Activated CD4-positive, alpha-beta T cell treated with anti-CD3 and anti-CD28 coated beads, Interleukin-2, amount 50 U/mL, for 4 hours (primary cell): ENCODE measurements around the gene STK4.
"Not testable (repeated sequence)": the region's sequence is repeated elsewhere in the genome, so short reads cannot be mapped to it uniquely, and the experiment has no call there.

Experiments
- DNase-seq, 2 experiments: peaks; one replicate each; pipeline ENCODE4 v3.0.0-alpha.2; 2020

The STK4 gene

DNA sequence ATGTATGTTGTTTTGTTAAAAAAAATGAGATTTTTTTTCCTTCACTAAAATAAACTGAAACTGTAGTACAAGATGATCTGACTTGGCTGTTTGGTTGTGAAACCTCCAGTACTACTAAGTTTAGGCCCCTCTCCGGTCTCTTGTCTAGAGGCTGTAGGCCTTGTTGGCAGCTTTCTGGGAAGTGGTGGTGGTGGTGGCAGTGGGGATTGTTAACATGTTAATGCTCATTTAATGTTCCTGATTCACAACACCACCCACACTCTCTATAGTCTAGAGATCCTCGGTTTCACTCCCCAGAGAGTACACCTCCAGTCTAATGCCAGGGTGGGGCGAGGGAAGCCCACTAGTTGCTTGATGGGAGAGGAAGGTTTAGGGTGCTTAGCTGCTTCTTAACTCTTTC is 24.1 kb downstream of the STK4 start:
- peak in 1 of 2 experiments; percentile 22 for DNase-seq

DNA sequence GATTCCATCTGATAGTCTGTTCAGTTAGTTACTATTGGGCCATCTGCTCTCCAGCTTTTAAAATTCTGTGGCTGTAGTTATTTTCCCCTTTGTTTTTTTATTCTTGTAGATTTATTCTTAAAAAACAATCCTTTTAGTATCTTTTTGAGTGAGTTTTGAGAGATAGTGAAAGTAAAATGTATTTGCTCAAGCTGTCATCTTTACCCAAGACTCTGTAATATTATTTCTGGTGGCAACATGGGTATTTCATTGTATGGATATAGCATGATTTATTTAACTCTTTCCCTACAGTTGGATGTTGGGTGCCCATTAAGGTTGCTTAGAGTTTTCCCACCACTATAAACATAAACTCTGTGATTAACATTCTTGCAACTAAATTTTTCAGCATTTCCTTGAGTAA is 24.6 kb downstream of the STK4 start:
- no peak for DNase-seq

DNA sequence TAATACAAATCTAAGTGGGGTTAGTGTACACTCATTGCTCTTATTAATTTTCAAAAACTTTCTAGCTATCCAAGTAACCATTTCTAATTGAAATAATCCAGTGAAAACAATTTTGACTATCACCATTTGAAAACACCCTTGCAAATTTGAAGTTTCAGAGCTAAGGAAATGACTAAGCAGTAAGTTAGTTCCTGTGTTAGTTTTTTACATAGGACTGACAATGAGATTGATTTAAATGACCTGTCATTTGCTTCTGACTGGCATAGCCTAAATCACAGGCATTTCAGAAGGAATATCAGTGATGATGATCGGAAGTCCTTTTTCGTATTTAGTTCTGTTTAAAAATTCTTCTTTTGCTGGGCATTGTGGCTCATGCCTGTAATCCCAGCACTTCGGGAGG is 27.0 kb downstream of the STK4 start:
- DNase-seq, result no peak

DNA sequence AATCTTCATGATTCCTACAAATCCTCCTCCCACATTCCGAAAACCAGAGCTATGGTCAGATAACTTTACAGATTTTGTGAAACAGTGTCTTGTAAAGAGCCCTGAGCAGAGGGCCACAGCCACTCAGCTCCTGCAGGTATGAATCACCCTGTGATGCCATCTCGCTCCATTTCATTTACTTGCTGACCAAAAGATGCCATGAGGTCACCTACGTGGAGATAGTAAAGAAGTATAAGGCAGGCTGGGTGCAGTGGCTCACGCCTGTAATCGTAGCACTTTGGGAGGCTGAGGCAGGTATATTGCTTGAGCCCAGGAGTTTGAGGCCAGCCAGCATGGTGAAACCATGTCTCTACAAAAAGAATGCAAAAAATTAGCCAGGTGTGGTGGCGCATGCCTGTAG is 30.9 kb downstream of the STK4 start:
- no peak for DNase-seq

DNA sequence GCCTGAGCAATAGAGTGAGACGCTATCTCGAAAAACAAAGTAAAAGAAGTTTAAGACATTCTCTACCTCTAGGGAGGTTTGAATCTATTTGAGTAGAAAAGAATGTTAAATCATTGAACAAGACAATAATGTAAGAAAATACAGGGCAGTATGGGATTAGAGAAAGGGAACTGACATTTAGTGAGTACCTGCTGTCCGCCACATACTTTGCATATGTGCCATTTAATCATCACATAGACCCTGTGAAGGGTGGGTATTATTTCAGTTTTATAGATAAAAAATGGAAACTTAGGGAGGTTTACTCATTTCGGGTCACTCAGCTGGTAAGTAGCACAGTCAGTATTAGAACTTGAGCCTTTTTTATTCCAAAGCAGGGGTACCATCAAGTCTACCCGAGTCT is 31.4 kb downstream of the STK4 start:
- DNase-seq, result no peak

DNA sequence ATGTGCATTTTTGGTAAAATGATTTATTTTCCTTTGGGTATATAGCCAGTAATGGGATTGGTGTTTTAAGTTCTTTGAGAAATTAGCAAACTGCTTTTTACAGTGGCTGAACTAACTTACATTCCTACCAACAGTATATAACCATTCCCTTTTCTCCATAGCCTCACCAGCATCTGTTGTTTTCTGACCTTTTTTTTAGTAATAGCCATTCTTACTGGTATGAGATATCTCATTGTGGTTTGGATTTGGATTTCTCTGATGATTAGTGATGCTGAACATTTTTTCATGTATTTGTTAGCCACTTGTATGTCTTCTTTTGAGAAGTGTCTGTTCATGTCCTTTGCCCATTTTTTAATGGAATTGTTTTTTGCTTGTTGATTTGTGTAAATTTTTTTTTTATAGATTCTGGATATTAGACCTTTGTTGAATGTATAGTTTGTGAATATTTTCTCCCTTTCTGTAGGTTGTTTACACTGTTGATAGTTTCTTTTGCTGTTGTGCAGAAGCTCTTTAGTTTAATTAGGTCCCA is 42.3 kb downstream of the STK4 start:
- DNase-seq, result no peak

DNA sequence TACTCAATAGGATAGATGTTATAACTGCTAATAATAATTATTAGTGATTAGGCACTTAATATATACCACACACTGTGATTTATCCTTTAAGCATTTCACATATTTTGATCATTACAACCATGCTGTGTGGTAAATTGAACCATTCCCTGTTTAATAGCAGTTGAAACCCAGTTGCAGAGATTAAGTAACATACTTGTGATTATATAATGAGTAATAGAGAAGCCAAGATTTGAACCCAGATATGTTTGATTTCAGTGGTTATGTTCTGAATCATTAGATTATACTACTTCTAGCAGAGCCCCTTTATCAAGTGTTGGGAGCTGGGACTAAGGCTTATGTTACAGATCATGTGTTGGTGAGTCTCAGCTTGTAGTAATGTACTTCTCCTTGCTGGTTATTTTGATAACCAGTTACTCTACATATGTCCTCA is 44.1 kb downstream of the STK4 start:
- no peak for DNase-seq

DNA sequence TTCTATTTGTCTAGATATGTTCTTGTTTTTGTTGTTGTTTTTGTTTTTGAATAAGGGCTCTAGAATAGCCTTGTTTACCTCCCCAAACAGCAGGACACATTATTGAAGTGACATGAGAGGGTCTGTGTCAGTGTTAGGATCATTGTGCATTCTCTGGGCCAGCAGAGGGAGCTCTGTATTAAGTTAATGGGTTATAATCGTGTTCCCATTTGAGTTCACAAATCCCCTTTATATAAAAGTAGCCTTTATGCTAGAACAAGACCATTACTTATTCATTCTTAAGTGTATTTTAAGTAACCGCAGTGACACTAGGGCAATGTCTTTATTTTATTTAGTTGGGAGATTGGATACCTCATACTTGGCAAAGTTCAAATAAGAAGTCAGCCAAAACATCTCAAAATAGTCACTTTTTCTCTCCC is 44.8 kb downstream of the STK4 start:
- peak; percentile 44 for DNase-seq

DNA sequence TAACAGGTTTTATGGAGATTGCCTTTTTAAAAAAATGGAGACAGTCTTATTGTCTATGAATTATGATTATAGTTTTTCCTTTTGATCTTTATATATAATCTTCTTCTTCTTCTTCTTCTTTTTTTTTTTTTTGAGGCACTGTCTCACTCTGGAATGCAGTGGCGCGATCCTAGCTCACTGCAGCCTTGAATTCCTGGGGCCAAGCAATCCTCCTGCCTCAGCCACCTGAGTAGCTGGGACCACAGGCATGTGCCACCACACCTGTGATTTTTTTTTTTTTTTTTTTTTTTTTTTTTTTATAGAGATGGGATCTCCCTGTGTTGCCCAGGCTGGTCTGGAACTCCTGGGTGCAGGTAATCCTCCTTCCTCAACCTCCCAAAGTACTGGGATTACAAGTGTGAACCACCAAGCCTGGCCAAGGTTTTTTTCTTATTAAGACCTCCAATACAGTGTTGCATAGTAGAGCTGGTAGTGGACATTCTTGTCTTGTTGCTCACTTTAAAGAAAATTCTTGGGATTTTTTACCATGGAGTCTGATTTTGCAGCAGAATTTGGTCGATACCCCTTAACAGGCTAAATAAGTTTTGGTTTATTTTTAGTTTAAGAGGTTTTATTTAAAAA is 46.5 kb downstream of the STK4 start:
- no peak for DNase-seq

DNA sequence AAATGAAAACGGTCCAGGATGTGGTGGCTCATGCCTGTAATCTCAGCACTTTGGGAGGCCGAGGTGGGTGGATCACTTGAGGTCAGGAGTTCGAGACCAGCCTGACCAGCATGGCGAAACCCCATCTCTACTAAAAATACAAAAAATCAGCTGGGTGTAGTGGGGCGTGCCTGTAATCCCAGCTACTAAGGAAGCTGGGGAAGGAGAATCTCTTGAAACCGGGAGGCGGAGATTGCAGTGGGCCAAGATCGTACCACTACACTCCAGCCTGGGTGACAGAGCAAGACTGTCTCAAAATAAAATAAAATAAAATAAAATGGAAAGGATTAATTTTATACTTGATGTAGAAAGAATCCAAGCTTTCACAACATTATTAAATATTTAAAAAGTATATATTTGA is 47.8 kb downstream of the STK4 start:
- DNase-seq, result not testable (repeated sequence)

DNA sequence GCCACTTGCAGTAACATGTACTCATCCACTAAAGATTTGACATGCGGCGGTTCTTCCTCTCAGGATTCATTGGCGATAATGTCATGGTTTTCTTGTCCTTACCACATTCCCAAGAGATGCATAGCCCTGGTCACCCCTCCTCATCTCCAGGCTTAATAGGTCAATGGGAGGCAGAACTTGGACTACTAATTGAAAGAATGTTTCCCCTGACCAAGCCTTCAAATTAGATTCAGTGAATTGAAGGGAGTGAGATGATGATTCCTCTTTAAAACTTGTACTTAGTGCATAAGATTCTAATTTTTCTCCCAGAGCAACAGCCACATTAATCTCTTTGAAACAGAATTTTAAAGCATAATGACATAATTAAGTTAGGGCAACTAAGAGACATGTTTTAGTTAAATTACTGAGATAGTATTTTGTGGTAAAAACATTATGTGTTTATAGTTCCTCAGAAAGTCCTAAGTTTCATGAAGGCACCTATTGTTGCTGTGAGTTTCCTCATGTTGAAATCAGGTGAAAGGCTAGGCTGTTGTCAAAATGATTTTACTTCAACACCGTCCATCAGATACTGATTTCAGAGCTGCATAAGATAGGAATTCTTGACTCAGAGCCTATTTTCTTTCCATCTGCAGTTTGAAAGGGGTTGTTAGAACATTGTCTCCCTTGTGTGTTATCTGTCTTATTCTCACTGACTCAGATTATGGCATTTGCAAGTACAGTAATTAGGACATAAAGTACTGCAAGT is 48.5 kb downstream of the STK4 start:
- no peak for DNase-seq

DNA sequence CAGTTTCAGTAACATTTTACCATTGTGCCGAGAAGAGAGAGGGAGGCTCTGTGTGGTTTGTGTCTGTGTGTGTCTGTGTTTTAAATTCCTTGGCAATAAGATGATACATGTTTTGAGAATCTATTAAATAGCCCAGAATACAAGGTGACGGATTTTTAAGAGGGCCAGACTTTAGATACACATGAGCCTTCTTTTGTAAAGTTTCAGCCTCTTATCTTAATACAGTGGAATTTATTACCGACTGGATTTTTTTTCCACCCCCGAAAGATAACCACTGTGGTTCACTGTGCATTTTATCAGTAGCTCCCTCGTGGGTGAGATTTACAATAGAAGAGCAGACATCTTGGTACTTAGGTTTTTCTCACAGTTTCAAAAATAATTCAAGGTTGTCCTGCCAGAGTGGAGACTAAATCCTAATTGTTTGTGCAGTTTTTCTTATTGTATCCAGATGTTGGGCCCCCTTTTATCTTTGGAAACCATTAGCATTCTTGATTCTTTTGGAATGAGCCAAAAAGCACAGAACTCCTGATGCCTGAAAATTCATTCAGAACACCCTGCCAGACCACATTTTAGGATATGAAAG is 49.9 kb downstream of the STK4 start:
- DNase-seq, result no peak

DNA sequence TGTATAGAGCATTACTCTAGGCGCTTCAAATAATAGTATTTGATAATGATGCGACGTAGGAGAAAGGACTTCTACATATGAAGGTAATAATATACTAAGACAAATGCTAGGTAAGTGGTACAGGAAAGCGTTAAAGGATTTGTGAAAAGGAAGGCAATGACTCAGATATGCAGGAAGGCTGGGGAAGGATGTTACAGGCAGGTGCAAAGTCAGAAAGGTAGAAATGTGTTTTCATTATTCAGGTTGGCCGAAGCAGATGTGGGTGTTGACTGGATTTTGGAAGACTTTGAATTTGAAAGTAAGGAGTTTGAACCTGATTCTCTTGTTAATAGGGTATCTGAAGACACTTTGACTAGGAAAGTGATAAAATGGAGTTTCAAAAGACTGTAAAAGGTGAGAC is 51.0 kb downstream of the STK4 start:
- no peak for DNase-seq

DNA sequence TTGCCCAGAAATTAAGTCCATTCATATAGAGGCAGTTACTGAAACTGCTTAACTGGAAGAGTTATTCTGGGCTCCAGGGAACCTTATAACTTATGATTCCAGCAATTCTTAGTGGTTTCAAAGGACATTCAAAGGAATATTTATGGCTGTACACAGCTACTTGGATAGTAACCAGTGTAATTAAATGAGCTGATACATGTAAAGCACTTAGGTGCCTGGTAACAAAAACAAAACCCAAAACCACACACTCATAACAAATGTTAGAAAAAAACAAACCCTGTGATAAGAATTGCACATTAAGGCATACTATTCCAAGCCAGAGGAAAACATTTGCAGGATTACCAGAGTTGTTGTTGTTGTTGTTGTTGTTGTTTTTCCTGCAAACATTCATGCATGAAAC is 51.5 kb downstream of the STK4 start:
- no peak for DNase-seq

DNA sequence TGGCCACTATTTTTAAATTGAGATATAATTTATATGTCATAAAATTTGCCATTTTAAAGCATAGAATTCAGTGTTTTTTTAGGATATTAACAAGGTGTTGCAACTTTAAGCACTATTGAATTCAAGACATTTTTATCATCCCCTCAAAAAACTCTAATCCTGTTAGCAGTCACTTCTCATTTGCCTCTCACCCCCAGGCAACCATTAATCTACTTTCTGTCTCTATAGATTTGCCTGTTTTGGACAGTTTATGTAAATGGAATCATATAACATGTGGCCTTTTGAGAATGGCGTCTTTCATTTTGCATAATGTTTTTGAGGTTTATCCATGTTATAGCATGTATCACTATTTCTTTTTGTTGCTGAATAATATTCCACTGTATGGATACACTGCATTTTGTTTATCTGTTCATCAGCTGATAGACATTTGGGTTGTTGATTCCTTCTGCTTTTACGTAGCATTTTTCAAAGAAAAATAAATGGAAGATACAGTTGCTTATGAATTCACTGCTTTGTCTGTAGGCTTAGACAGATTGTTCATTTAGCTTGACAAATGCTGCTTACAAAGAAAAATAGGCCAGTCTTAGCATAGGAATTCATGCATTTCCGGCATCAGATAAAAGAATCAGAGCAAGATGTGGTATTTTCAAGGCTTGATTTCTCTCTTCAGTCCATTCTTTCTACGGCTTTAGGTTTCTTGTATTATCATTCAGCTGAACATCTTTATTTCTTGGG is 52.9 kb downstream of the STK4 start:
- DNase-seq, result no peak

DNA sequence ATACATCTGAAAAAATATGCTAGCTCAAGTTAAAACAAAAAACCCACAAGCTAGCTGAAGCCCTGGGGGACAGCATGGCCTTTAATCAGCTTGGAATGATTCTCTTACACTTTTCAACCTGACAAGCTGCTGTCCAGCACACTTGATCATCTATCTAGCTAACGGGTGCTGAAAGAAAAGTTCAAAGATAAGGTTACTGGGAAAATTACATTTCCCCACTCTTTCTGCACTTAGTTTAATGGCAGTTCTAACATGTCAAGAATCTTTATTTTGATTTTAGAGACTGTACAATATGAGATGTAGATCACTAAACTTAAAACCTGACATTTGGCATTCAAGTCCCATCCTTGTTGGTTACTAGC is 53.4 kb downstream of the STK4 start:
- no peak for DNase-seq

DNA sequence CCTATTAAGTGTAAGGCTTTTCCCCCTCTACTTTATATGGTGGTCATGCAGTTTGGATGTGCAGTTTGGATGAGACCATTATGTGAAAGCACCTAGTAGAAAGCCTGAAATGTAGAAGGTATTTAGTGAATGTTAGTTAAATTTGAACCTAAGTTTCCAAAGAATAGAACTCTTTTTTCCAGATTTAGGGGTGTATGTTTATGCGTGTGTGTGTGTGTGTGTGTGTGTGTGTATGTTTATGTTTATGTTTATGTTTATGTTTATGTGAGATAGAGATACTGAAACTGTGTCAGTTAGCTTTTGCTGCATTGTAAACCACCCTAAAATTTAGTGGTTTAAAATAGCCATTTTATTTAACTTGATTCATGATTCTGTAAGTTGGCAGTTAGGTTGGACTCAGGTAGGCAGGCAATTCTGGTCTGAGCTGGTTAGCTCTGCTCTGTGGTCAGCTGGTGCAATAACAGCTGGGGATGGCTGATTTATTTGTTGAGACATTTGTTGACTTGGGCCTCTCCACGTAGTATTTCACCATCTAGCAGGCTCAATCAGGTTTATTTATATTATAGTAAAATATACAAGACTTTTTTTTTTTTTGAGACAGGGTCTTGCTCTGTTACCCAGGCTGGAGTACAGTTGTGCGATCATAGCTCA is 54.0 kb downstream of the STK4 start:
- DNase-seq, result no peak

DNA sequence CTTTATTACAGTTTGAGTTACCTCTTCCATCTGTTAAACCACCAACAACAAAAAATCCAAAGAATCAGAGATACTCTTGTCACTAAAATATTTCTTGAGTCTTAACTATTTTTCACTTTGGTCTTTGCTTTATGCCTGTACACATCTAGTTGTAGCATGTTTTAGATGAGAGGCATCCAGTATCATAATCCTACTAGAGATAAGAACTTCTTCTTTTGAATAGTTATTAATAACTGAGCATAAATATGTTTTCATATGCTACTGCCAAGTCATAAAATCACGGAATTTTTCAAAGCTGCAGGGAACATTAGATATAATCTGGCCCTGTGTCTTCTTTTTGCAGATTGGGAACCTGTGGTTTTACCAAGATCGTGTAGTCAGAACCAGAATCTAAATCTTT is 55.3 kb downstream of the STK4 start:
- DNase-seq, result no peak

DNA sequence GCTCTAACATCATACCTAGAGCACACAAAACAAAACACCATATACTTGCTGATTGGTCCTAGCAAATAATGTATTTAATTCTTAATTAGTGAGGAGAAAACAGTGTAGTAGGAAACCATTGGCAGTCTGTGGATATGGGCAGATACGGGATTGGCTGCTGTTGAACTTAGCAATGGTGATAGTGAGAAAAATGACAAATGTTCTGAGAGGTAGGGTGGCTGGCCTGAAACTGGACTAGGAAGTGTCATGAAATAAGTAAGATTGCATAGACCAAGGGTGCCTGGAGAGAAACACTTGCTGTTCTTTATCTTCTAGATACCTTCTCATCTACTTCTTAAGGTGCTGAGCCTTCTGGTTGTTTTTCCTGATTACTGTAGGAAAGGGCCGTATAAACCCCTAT is 56.8 kb downstream of the STK4 start:
- not testable (repeated sequence) for DNase-seq

DNA sequence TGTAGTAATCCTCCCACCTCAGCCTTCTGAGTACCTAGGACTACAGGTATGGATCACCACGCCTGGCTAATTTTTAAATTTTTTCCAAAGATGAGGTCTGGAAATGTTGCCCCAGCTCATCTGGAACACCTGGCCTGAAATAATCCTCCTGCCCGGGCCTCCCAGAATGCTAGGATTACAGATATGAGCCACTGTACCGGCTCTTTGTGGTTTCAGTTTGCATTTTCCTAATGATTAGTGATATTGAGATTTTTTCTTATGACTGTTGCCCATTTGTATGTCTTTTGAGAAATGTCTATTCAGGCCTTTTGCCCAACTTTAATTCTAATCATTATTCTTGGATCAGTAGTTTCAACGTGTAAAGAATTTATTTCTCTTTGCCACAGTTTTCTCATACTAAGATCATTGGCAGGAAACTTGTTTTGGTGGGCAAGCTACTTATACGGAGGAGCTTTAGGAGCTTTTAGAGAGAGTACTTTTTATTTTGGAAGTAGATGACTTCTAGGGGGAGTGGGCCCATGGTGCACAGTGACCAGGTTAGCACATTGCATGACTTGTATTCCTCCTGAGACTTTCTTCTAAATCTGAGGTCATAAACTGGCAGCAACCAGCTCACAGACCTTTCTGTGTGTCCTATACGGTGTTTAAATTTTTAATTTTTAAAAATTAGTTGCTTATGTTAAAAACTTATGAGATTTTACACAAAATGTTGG is 62.3 kb downstream of the STK4 start:
- no peak for DNase-seq

DNA sequence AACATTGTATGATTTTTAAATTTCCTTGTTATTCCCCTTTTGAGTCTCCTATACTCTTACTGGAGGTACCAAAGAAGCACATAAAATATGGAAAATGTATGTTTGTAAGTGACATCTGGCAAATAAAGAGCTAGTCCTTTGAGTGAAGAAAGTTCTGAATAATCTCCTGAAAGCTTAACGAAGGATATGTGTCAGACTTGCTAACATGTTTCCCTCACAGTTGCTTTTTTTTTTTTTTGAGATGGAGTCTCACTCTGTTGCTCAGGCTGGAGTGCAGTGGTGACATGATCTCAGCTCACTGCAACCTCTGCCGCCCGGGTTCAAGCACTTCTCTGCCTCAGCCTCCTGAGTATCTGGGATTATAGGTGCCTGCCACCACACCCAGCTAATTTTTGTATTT is 63.6 kb downstream of the STK4 start:
- DNase-seq, result no peak

DNA sequence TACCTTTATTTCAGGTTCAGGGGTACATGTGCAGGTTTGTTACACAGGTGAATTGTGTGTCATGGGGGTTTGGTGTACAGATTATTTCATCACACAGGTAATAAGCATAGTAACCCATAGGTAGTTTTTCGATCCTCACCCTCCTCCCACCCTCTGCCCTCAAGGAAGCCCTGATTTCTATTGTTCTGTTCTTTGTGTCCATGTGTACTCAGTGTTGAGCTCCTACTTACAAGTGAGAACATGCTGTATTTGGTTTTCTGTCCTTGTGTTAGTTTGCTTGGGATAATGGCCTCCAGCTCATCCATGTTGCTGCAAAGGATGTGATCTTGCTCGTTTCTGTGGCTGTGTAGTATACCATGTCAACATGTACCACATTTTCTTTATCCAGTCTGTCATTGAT is 66.0 kb downstream of the STK4 start:
- DNase-seq, result no peak
